ENCODE data around the gene SWAP70. TPM values are rescaled to one million over a fixed set of nuclear protein-coding genes. Genes with fewer than 3 reads are reported as not detected.

The SWAP70 gene
- total and polyA plus RNA-seq, 9 of the 15 experiments (the other 6 are each of a cell fraction or from before 2014, with no cell fraction given): 1.7 to 4.9 (median 3.9) TPM

DNA sequence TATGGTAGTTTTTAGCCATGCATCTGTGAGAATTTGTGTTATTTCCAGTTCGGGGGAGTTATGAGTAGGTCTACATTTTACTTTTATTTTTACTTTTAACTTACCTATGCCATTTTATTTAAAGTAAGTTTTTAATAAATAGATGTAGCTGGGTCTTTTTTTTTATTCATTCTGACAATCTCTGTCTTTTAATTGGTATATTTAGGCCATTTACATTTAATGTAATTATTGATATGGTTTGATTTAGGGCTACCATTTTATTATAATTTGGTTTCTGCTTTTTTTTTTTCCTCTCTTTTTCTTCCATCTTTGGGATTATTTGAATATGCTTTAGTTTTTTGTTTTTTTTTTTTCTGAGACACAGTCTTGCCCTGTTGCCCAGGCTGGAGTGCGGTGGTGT lies 1.9 kb downstream of the SWAP70 start:
- Histone ChIP-seq H3K4me1 (replicated peaks in 1 of 2; ENCODE audit: control insufficient read depth in 2 of 2, insufficient read depth in 2 of 2, low read length in 2 of 2) (peaks cover 0 to 10% of the 10 kb centered on the region in 2 experiments; a peak in 3 of 5 replicates), H3K9ac (ENCODE audit: insufficient read depth in 1 of 2, low read depth in 2 of 2, low read length in 2 of 2) (no peak overlapping the region), H3K27ac (ENCODE audit: extremely low read depth, low read depth, low read length) (no peak overlapping the region), H3K4me2 (ENCODE audit: insufficient read depth, low read length) (no peak overlapping the region), H3K27me3 (ENCODE audit: control insufficient read depth in 2 of 2, insufficient read depth in 2 of 2, low read length in 2 of 2) (no peaks in the 10 kb centered on the region), H4K20me1 (replicated peaks; ENCODE audit: control insufficient read depth, insufficient read depth, low read length) (no peaks in the 10 kb centered on the region), H3K4me3 (no peak overlapping the region), H3K9me1 (ENCODE audit: control insufficient read depth, insufficient read depth, low read length) (no peaks in the 10 kb centered on the region), H3K79me2 (ENCODE audit: control insufficient read depth, insufficient read depth, low read length) (no peaks in the 10 kb centered on the region), H3K36me3 (ENCODE audit: control insufficient read depth, insufficient read depth, low read length) (no peaks in the 10 kb centered on the region), H3K9me3 (replicated peaks; ENCODE audit: control insufficient read depth, insufficient read depth, low read depth, low read length) (peaks cover 3% of the 10 kb centered on the region), H2AFZ (ENCODE audit: low read depth, low read length) (no peak overlapping the region)
- DNase-seq (ENCODE audit: extremely low read depth in 1 of 4, low spot score in 3 of 4): no peak
- no peak for ATAC-seq
- BruUV-seq (replicated peaks): no TSS peak
- intact Hi-C loops (cut with micrococcal nuclease): no loop called here
- no peak for FAIRE-seq
- 35% methylated on average over 2 of the region's 2 CpGs for WGBS (ENCODE audit: insufficient coverage, low coverage, missing lambda C conversion rate)
- CTCF ChIA-PET (ENCODE audit: low intra/inter-chr PET ratio): no interaction called here
- POLR2A ChIA-PET: no interaction called here
- in situ Hi-C loops (cut with MboI): no loop called here
- TF ChIP-seq ZNF354B (CRISPR knock-in tag; IDR thresholded peaks at IDR 0.05): 0 out of 2 replicates have a peak, but pooled peaks have one; percentile 65
- TF ChIP-seq, protein P1, sequence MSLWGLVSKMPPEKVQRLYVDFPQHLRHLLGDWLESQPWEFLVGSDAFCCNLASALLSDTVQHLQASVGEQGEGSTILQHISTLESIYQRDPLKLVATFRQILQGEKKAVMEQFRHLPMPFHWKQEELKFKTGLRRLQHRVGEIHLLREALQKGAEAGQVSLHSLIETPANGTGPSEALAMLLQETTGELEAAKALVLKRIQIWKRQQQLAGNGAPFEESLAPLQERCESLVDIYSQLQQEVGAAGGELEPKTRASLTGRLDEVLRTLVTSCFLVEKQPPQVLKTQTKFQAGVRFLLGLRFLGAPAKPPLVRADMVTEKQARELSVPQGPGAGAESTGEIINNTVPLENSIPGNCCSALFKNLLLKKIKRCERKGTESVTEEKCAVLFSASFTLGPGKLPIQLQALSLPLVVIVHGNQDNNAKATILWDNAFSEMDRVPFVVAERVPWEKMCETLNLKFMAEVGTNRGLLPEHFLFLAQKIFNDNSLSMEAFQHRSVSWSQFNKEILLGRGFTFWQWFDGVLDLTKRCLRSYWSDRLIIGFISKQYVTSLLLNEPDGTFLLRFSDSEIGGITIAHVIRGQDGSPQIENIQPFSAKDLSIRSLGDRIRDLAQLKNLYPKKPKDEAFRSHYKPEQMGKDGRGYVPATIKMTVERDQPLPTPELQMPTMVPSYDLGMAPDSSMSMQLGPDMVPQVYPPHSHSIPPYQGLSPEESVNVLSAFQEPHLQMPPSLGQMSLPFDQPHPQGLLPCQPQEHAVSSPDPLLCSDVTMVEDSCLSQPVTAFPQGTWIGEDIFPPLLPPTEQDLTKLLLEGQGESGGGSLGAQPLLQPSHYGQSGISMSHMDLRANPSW (CRISPR knock-in tag; IDR thresholded peaks at IDR 0.05): no peak
- peak; percentile 47 for TF ChIP-seq RBM25 (IDR thresholded peaks at IDR 0.05; ENCODE audit: low read depth, low read length, severe bottlenecking)
- no peak for TF ChIP-seq RFX7 (CRISPR knock-in tag; IDR thresholded peaks at IDR 0.05)
- TF ChIP-seq ADNP (tag; IDR thresholded peaks at IDR 0.05): 0 out of 2 replicates have a peak, but pooled peaks have one; percentile 29
- TF ChIP-seq, protein P2, sequence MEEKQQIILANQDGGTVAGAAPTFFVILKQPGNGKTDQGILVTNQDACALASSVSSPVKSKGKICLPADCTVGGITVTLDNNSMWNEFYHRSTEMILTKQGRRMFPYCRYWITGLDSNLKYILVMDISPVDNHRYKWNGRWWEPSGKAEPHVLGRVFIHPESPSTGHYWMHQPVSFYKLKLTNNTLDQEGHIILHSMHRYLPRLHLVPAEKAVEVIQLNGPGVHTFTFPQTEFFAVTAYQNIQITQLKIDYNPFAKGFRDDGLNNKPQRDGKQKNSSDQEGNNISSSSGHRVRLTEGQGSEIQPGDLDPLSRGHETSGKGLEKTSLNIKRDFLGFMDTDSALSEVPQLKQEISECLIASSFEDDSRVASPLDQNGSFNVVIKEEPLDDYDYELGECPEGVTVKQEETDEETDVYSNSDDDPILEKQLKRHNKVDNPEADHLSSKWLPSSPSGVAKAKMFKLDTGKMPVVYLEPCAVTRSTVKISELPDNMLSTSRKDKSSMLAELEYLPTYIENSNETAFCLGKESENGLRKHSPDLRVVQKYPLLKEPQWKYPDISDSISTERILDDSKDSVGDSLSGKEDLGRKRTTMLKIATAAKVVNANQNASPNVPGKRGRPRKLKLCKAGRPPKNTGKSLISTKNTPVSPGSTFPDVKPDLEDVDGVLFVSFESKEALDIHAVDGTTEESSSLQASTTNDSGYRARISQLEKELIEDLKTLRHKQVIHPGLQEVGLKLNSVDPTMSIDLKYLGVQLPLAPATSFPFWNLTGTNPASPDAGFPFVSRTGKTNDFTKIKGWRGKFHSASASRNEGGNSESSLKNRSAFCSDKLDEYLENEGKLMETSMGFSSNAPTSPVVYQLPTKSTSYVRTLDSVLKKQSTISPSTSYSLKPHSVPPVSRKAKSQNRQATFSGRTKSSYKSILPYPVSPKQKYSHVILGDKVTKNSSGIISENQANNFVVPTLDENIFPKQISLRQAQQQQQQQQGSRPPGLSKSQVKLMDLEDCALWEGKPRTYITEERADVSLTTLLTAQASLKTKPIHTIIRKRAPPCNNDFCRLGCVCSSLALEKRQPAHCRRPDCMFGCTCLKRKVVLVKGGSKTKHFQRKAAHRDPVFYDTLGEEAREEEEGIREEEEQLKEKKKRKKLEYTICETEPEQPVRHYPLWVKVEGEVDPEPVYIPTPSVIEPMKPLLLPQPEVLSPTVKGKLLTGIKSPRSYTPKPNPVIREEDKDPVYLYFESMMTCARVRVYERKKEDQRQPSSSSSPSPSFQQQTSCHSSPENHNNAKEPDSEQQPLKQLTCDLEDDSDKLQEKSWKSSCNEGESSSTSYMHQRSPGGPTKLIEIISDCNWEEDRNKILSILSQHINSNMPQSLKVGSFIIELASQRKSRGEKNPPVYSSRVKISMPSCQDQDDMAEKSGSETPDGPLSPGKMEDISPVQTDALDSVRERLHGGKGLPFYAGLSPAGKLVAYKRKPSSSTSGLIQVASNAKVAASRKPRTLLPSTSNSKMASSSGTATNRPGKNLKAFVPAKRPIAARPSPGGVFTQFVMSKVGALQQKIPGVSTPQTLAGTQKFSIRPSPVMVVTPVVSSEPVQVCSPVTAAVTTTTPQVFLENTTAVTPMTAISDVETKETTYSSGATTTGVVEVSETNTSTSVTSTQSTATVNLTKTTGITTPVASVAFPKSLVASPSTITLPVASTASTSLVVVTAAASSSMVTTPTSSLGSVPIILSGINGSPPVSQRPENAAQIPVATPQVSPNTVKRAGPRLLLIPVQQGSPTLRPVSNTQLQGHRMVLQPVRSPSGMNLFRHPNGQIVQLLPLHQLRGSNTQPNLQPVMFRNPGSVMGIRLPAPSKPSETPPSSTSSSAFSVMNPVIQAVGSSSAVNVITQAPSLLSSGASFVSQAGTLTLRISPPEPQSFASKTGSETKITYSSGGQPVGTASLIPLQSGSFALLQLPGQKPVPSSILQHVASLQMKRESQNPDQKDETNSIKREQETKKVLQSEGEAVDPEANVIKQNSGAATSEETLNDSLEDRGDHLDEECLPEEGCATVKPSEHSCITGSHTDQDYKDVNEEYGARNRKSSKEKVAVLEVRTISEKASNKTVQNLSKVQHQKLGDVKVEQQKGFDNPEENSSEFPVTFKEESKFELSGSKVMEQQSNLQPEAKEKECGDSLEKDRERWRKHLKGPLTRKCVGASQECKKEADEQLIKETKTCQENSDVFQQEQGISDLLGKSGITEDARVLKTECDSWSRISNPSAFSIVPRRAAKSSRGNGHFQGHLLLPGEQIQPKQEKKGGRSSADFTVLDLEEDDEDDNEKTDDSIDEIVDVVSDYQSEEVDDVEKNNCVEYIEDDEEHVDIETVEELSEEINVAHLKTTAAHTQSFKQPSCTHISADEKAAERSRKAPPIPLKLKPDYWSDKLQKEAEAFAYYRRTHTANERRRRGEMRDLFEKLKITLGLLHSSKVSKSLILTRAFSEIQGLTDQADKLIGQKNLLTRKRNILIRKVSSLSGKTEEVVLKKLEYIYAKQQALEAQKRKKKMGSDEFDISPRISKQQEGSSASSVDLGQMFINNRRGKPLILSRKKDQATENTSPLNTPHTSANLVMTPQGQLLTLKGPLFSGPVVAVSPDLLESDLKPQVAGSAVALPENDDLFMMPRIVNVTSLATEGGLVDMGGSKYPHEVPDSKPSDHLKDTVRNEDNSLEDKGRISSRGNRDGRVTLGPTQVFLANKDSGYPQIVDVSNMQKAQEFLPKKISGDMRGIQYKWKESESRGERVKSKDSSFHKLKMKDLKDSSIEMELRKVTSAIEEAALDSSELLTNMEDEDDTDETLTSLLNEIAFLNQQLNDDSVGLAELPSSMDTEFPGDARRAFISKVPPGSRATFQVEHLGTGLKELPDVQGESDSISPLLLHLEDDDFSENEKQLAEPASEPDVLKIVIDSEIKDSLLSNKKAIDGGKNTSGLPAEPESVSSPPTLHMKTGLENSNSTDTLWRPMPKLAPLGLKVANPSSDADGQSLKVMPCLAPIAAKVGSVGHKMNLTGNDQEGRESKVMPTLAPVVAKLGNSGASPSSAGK (IDR thresholded peaks at IDR 0.05): no peak
- no peak for TF ChIP-seq SMARCB1 (IDR thresholded peaks at IDR 0.05; ENCODE audit: insufficient read length, low read depth)
- no peak for TF ChIP-seq ZNF197 (CRISPR knock-in tag; IDR thresholded peaks at IDR 0.05; ENCODE audit: low read depth)
- peak; percentile 99 for TF ChIP-seq ZNF507 (tag; conservative IDR thresholded peaks at IDR 0.05)

Data from K562 (cell line).